A549 (cell line): ENCODE measurements around the gene LY6G6C. TPM values are rescaled to one million over a fixed set of nuclear protein-coding genes. Genes with fewer than 3 reads are reported as not detected.

Source experiments
- ATAC-seq, 2 experiments: fragments of 200-7000 bp in 1 of 2; fragments of >200 bp in 1 of 2; cut with Nextera tagmentation in 1 of 2; cut with Tn5 transposase in 1 of 2; 3 replicates each; pipeline versions ENCODE4 v1.8.0 to v1.9.1; 2018 to 2020; ENCODE audit warnings: mild to moderate bottlenecking in 1 of 2, moderate library complexity in 1 of 2
- CTCF ChIA-PET: fragments of 300-600 bp; sonication (Branson Sonifier 250); formaldehyde crosslinking; extraction: SDS; loops from one replicate; lab custom pipeline; 2021; ENCODE audit warnings: antibody characterized with exemption, inconsistent platforms; lab: Yijun Ruan, JAX
- POLR2A ChIA-PET: fragments of 350-600 bp; formaldehyde crosslinking; extraction: SDS; loops from one replicate; lab custom pipeline; 2021; ENCODE audit warnings: antibody characterized with exemption, inconsistent platforms; lab: Yijun Ruan, JAX
- DNase-seq, 2 experiments: peaks; one replicate each; pipeline versions ENCODE4 v3.0.0 to v3.0.0-alpha.2; 2011 to 2016; ENCODE audit warnings: low read depth in 1 of 2, low spot score in 1 of 2
- FAIRE-seq: peaks from 2 replicates; lab custom pipeline; 2011; peaks lifted over from hg19 to GRCh38; lab: Jason Lieb, UNC
- H3K27ac ChIP-seq, 2 experiments: fragments of >200 bp; sonication (Bioruptor Twin); formaldehyde crosslinking; 3 replicates each; pipeline ENCODE4 v1.5.1; 2016 to 2017
- H3K4me1 ChIP-seq: fragments of >200 bp; sonication (Bioruptor Twin); formaldehyde crosslinking; 3 replicates; pipeline ENCODE4 v1.6.1; 2016
- H3K4me2 ChIP-seq: fragments of >200 bp; sonication (Bioruptor Twin); formaldehyde crosslinking; 3 replicates; pipeline ENCODE4 v1.6.1; 2016
- H3K4me3 ChIP-seq: fragments of >200 bp; sonication (Bioruptor Twin); formaldehyde crosslinking; 3 replicates; pipeline ENCODE4 v1.5.1; 2016
- H3K9me3 ChIP-seq: fragments of >200 bp; sonication (Bioruptor Twin); formaldehyde crosslinking; 3 replicates; pipeline ENCODE4 v1.6.1; 2016
- ATOH8 ChIP-seq: fragments of 250-450 bp; sonication (Bioruptor Pico); IDR thresholded peaks from 2 replicates; pipeline ENCODE4 v1.5.0; 2020; ENCODE audit warnings: low read depth, mild to moderate bottlenecking, moderate library complexity
- BCL3 ChIP-seq: fragments of >200 bp; sonication (Bioruptor Twin); formaldehyde crosslinking; IDR thresholded peaks from 3 replicates; pipeline ENCODE4 v1.6.1; 2016
- BHLHE40 ChIP-seq: IDR thresholded peaks from 2 replicates; pipeline ENCODE4 v1.6.1; 2012; ENCODE audit warnings: low read depth, low read length, inconsistent platforms
- CHD2 ChIP-seq: fragments of 150-350 bp; IDR thresholded peaks from 2 replicates; pipeline ENCODE4 v1.6.1; 2014; ENCODE audit warnings: low read length; ENCODE audit not compliant: partially characterized antibody
- CHD4 ChIP-seq: fragments of 200-600 bp; sonication (generic); IDR thresholded peaks from 2 replicates; pipeline ENCODE4 v1.6.1; 2016; ENCODE audit warnings: antibody characterized with exemption, mild to moderate bottlenecking, borderline replicate concordance
- CTCF ChIP-seq: fragments of >200 bp; sonication (Bioruptor Twin); formaldehyde crosslinking; IDR thresholded peaks from 3 replicates; pipeline ENCODE4 v1.5.1; 2016
- ESRRA ChIP-seq: fragments of 150-350 bp; IDR thresholded peaks from 2 replicates; pipeline ENCODE4 v1.6.1; 2014; ENCODE audit warnings: mild to moderate bottlenecking, low read length, borderline replicate concordance
- FOSB ChIP-seq: fragments of 250-450 bp; sonication (Bioruptor Pico); IDR thresholded peaks from 2 replicates; pipeline ENCODE4 v1.5.0; 2020; ENCODE audit warnings: mild to moderate bottlenecking, moderate library complexity
- FOSL2 ChIP-seq, 2 experiments: fragments of 450-650 bp in 1 of 2; fragments of >200 bp in 1 of 2; sonication (Bioruptor Twin) in 1 of 2; formaldehyde crosslinking; IDR thresholded peaks; 2 replicates each; pipeline versions ENCODE4 v1.5.0 to v1.6.1; 2016 to 2020; ENCODE audit warnings: mild to moderate bottlenecking in 1 of 2, moderate library complexity in 1 of 2
- FOXS1 ChIP-seq: fragments of 250-450 bp; sonication (Bioruptor Pico); IDR thresholded peaks from 2 replicates; pipeline ENCODE4 v1.5.0; 2020; ENCODE audit warnings: mild to moderate bottlenecking, moderate library complexity
- GATA3 ChIP-seq: IDR thresholded peaks from 2 replicates; pipeline ENCODE4 v1.6.1; 2012; ENCODE audit warnings: borderline replicate concordance
- HDAC2 ChIP-seq: fragments of 200-600 bp; sonication (generic); IDR thresholded peaks from 2 replicates; pipeline ENCODE4 v1.6.1; 2016
- HMGXB4 ChIP-seq: fragments of 250-450 bp; sonication (Bioruptor Pico); IDR thresholded peaks from 2 replicates; pipeline ENCODE4 v1.5.0; 2021; ENCODE audit warnings: mild to moderate bottlenecking, moderate library complexity, borderline replicate concordance
- HOXB5 ChIP-seq: fragments of 250-450 bp; sonication (Bioruptor Pico); IDR thresholded peaks from 2 replicates; pipeline ENCODE4 v1.5.0; 2020; ENCODE audit warnings: mild to moderate bottlenecking, moderate library complexity
- JUN ChIP-seq, 2 experiments: fragments of >200 bp; sonication (Bioruptor Twin); formaldehyde crosslinking; IDR thresholded peaks; 2 replicates in 1 of 2; 3 replicates in 1 of 2; pipeline ENCODE4 v1.6.1; 2016 to 2017
- JUNB ChIP-seq: fragments of >200 bp; sonication (Bioruptor Twin); formaldehyde crosslinking; IDR thresholded peaks from 2 replicates; pipeline ENCODE4 v1.6.1; 2016
- KDM5A ChIP-seq: fragments of 200-600 bp; sonication (generic); IDR thresholded peaks from 2 replicates; pipeline ENCODE4 v1.6.1; 2016; ENCODE audit warnings: antibody characterized with exemption, mild to moderate bottlenecking
- MAFK ChIP-seq: fragments of 450-650 bp; IDR thresholded peaks from 2 replicates; pipeline ENCODE4 v1.6.1; 2014; ENCODE audit not compliant: partially characterized antibody
- MAX ChIP-seq: IDR thresholded peaks from 2 replicates; pipeline ENCODE4 v1.6.1; 2012
- NPAS2 ChIP-seq: fragments of 250-450 bp; sonication (Bioruptor Pico); IDR thresholded peaks from 2 replicates; pipeline ENCODE4 v1.8.0; 2022; ENCODE audit warnings: mild to moderate bottlenecking, moderate library complexity, borderline replicate concordance
- POLR2A ChIP-seq: IDR thresholded peaks from 2 replicates; pipeline ENCODE4 v1.6.1; 2012; ENCODE audit warnings: mild to moderate bottlenecking, low read length
- POLR2AphosphoS2 ChIP-seq: conservative IDR thresholded peaks from 2 replicates; pipeline ENCODE4 v1.6.1; 2012; ENCODE audit warnings: low read length, improper control_type of control experiment, inconsistent platforms
- RAD21 ChIP-seq, 2 experiments: fragments of >200 bp in 1 of 2; sonication (Bioruptor Twin) in 1 of 2; formaldehyde crosslinking in 1 of 2; IDR thresholded peaks in 1 of 2; conservative IDR thresholded peaks in 1 of 2; 2 replicates in 1 of 2; 3 replicates in 1 of 2; pipeline ENCODE4 v1.6.1; 2012 to 2018; ENCODE audit warnings: inconsistent platforms in 1 of 2
- RNF2 ChIP-seq: fragments of 200-600 bp; sonication (generic); IDR thresholded peaks from 2 replicates; pipeline ENCODE4 v1.6.1; 2016; ENCODE audit warnings: low read depth, mild to moderate bottlenecking, antibody characterized with exemption, moderate library complexity, borderline replicate concordance
- SMC3 ChIP-seq: fragments of >200 bp; sonication (Bioruptor Twin); formaldehyde crosslinking; IDR thresholded peaks from 3 replicates; pipeline ENCODE4 v1.6.1; 2018; ENCODE audit warnings: inconsistent platforms
- USF2 ChIP-seq: fragments of 450-650 bp; IDR thresholded peaks from 2 replicates; pipeline ENCODE4 v1.6.1; 2014; ENCODE audit warnings: antibody characterized with exemption
- WGBS: methylation state at CpG from one replicate; pipeline ENCODE4 v1.1.6; 2017; ENCODE audit errors: missing lambda C conversion rate; 5-methylcytosine and 5-hydroxymethylcytosine counted together
- polyA plus RNA-seq, 4 experiments: library from polyadenylated mRNA; depleted of rRNA in 3 of 4; stranded (reverse); fragments of >200 nt; fragmentation: RNase III in 1 of 4; extraction: RNeasy Plus Mini Kit Qiagen cat#74134 plus additional on column Dnase treatment in 1 of 4; gene quantifications; 2 replicates in 3 of 4; 3 replicates in 1 of 4; pipeline ENCODE4 v1.2.3, GENCODE V29; 2011 to 2017

LY6G6C gene
- polyA plus RNA-seq, 2 of the 4 experiments (the other 2 are of a cell fraction), result 0.08 to 0.21 TPM

- TF ChIP-seq FOSB (CRISPR knock-in tag) (peak; percentile 86), HDAC2 (no peak), BHLHE40 (no peak), ATOH8 (no peak), USF2 (no peak), SMC3 (no peak), JUNB (no peak), JUN (IDR thresholded peaks at IDR 0.05) (peak; percentile 23 to 73; a peak in 3 of 5 replicates), NPAS2 (CRISPR knock-in tag) (no peak), CHD2 (no peak), RAD21 (conservative IDR thresholded peaks at IDR 0.05 in 1 of 2, IDR thresholded peaks at IDR 0.05 in 1 of 2) (no peak), POLR2A (no peak), KDM5A (no peak), FOXS1 (CRISPR knock-in tag) (no peak), CHD4 (no peak), ESRRA (no peak), POLR2AphosphoS2 (no peak), RNF2 (no peak), FOSL2 (IDR thresholded peaks at IDR 0.05) (no peak), FOSL2 (CRISPR knock-in tag; IDR thresholded peaks at IDR 0.05) (no peak), MAFK (no peak), GATA3 (no peak)
These were observed 8.6 kb upstream of the LY6G6C start (continued) for GRCh38 chr6:31729979-31730630.

GRCh38 chr6:31729515-31729978, 8.0 kb upstream of the LY6G6C start:
- H3K4me3 ChIP-seq, result peak overlapping the region; percentile 58
- FAIRE-seq, result no peak
- peaks cover 17% of the 10 kb centered on the region for H3K4me1 ChIP-seq
- H3K27ac ChIP-seq, result peak overlapping the region; percentile 76 to 95
- ATAC-seq, result peak; percentile 85 to 88
- POLR2A ChIA-PET, result interaction anchor here (0.9 to 2.0 kb wide), 4 partner anchors 10 to 98 kb away, joined by 3 to 9 read pairs (median 6); partner anchors contain the start of genes ABHD16A, HSPA1A, HSPA1B and HSPA1L
- peak; percentile 80 to 85 for DNase-seq
- H3K4me2 ChIP-seq, result peak overlapping the region; percentile 83
- H3K9me3 ChIP-seq, result no peaks in the 10 kb centered on the region
- TF ChIP-seq HMGXB4 (CRISPR knock-in tag), result no peak
- peak; percentile 68 for TF ChIP-seq CTCF
- no peak for TF ChIP-seq USF2
- TF ChIP-seq POLR2A, result peak; percentile 35
- TF ChIP-seq HOXB5 (CRISPR knock-in tag), result peak; percentile 39; the same call in 1 of the 2 replicates
- TF ChIP-seq BCL3, result no peak
- 0 out of 2 replicates have a peak, but pooled peaks have one; percentile 0 for TF ChIP-seq KDM5A
- peak; percentile 66 for TF ChIP-seq SMC3
- TF ChIP-seq MAX, result peak; percentile 4
- no peak for TF ChIP-seq GATA3
- TF ChIP-seq RAD21 (conservative IDR thresholded peaks at IDR 0.05 in 1 of 2, IDR thresholded peaks at IDR 0.05 in 1 of 2), result peak; percentile 77 to 85; a peak in 4 of 5 replicates
- TF ChIP-seq, all 56 proteins: peak for 7
- under 1% methylated on average over 26 of the region's 29 CpGs for WGBS
- CTCF ChIA-PET, result interaction anchor here (0.6 to 4.7 kb wide), 21 partner anchors 10 to 134 kb away, joined by 3 to 30 read pairs (median 5); partner anchors contain the start of genes LSM2, LY6G5C, LY6G6D and MSH5
